Karpas-422 (cell line): ENCODE measurements around the gene RUNX2. TPM values are rescaled to one million over a fixed set of nuclear protein-coding genes. Genes with fewer than 3 reads are reported as not detected.

Experiments
- DNase-seq: peaks from one replicate; pipeline ENCODE4 v3.0.0-alpha.2; 2015
- H2AFZ ChIP-seq: fragments of 200-600 bp; sonication (generic); 2 replicates; pipeline ENCODE4 v1.6.1; 2014; ENCODE audit warnings: antibody characterized with exemption, low read length, mixed read lengths
- H3K27ac ChIP-seq: fragments of 200-600 bp; sonication (generic); 2 replicates; pipeline ENCODE4 v1.5.1; 2014; ENCODE audit warnings: mild to moderate bottlenecking, low read length, moderate library complexity
- H3K27me3 ChIP-seq: fragments of 200-600 bp; sonication (generic); 2 replicates; pipeline ENCODE4 v1.6.1; 2014; ENCODE audit warnings: low read length, mixed read lengths
- H3K36me3 ChIP-seq: fragments of 200-600 bp; sonication (generic); 2 replicates; pipeline ENCODE4 v1.6.1; 2014; ENCODE audit warnings: low read length, mixed read lengths; ENCODE audit not compliant: insufficient read depth
- H3K4me1 ChIP-seq: fragments of 200-600 bp; sonication (generic); 2 replicates; pipeline ENCODE4 v1.6.1; 2014; ENCODE audit warnings: mild to moderate bottlenecking, low read length, mixed read lengths
- H3K4me2 ChIP-seq: fragments of 200-600 bp; sonication (generic); 2 replicates; pipeline ENCODE4 v1.6.1; 2014; ENCODE audit warnings: low read length, low read depth, mild to moderate bottlenecking; ENCODE audit not compliant: poor library complexity, severe bottlenecking
- H3K4me3 ChIP-seq: fragments of 200-600 bp; sonication (generic); 2 replicates; pipeline ENCODE4 v1.5.1; 2014; ENCODE audit warnings: mild to moderate bottlenecking, antibody characterized with exemption, low read length, mixed read lengths
- H3K79me2 ChIP-seq: fragments of 200-600 bp; sonication (generic); 2 replicates; pipeline ENCODE4 v1.6.1; 2014; ENCODE audit warnings: mild to moderate bottlenecking, low read length, mixed read lengths
- H3K9ac ChIP-seq: fragments of 200-600 bp; sonication (generic); 2 replicates; pipeline ENCODE4 v1.6.0; 2014; ENCODE audit warnings: low read length
- H3K9me2 ChIP-seq: fragments of 200-600 bp; sonication (generic), shearing (Covaris generic); replicated peaks from 2 replicates; pipeline ENCODE4 v1.6.0; 2014; ENCODE audit warnings: mild to moderate bottlenecking, low read length, moderate library complexity; ENCODE audit not compliant: insufficient read depth
- H3K9me3 ChIP-seq: fragments of 300-700, 200-600 bp; sonication (generic); 2 replicates; pipeline ENCODE4 v1.6.1; 2014; ENCODE audit warnings: low read length, mixed read lengths
- H4K20me1 ChIP-seq: fragments of 200-600 bp; sonication (generic); 2 replicates; pipeline ENCODE4 v1.6.1; 2014; ENCODE audit warnings: mild to moderate bottlenecking, antibody characterized with exemption, low read length, low read depth; ENCODE audit not compliant: insufficient read depth
- total RNA-seq: library from RNA; depleted of rRNA; stranded (reverse); fragments of >200 nt; shearing (Covaris generic); gene quantifications from 2 replicates; pipeline ENCODE4 v1.2.3, GENCODE V29; 2014; ENCODE audit warnings: low replicate concordance

RUNX2 gene
- total RNA-seq, 1 experiment from 2014 or later, result 0.19 TPM

DNA sequence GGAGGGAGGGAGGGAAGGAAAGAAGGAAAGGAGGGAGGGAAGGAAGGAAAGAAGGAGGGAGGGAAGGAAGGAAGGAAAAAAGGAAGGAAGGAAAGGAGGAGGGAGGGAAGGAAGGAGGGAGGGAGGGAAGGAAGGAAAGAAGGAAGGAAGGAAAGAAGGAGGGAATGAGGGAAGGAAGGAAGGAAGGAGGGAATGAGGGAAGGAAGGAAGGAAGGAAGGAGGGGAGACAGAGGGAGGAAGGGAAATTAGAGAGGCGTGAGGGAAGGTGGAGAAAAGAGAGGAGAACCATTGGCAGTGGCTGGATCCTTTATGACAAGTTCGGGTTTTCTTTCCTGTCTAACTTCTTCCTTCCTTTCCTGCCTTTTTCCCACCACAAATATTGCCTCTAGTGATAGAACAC, 71.9 kb downstream of the RUNX2 start:
- H3K4me2 ChIP-seq, result no peak overlapping the region
- no peaks in the 10 kb centered on the region for H3K79me2 ChIP-seq
- no peak overlapping the region for H2AFZ ChIP-seq
- H3K36me3 ChIP-seq, result no peaks in the 10 kb centered on the region
- H3K27me3 ChIP-seq, result no peaks in the 10 kb centered on the region
- H3K9me3 ChIP-seq, result no peaks in the 10 kb centered on the region
- no peaks in the 10 kb centered on the region for H4K20me1 ChIP-seq
- H3K9ac ChIP-seq, result no peak overlapping the region
- DNase-seq, result no peak
- no peak overlapping the region for H3K27ac ChIP-seq
- H3K4me3 ChIP-seq, result no peak overlapping the region
- no peaks in the 10 kb centered on the region for H3K9me2 ChIP-seq
- H3K4me1 ChIP-seq, result no peaks in the 10 kb centered on the region

DNA sequence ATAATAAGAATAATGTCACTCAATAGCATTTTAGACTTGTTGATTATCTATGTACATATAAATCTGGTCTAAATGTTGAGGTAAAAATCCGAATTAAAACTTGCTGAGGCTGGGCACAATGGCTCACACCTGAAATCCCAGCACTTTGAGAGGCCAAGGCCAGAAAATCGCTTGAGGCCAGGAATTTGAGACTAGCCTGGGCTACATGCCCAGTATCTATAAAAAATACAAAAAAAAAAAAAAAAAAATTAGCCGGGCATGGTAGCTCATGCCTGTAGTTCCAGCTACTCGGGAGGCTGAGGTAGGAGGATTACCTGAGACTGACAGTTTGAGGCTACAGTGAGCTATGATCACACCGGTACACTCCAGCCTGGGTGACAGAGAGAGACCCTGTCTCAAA, 83.8 kb downstream of the RUNX2 start:
- Histone ChIP-seq H3K27ac (no peak overlapping the region), H3K4me1 (peaks cover 13% of the 10 kb centered on the region), H3K4me2 (no peak overlapping the region), H3K79me2 (no peaks in the 10 kb centered on the region), H4K20me1 (no peaks in the 10 kb centered on the region), H2AFZ (no peak overlapping the region), H3K4me3 (no peak overlapping the region), H3K27me3 (no peaks in the 10 kb centered on the region; the same call in 1 of the 2 replicates), H3K9me2 (no peaks in the 10 kb centered on the region), H3K9ac (no peak overlapping the region), H3K9me3 (no peaks in the 10 kb centered on the region), H3K36me3 (no peaks in the 10 kb centered on the region)
- no peak for DNase-seq

DNA sequence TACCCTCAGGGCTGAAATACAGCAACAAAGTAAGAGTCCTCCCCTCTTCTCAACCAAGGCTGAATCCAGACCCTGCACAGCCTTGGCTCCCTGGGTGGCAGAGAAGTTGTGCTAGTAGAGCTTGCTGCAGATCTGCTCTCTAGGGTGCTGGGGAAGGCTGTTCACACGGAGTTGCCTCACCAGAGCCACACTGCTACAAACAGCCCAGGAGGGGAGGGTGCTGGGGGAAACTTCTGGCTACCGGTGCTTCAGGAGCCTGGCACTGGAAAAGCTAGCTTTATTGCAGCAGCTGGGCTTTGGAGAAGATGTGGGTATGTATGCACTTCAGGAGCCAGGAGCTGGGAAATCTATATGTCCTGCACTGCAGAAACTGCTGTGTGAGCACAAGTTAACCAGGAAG, 87.2 kb downstream of the RUNX2 start:
- Histone ChIP-seq H3K4me3 (no peak overlapping the region), H3K9me2 (no peaks in the 10 kb centered on the region), H3K36me3 (no peaks in the 10 kb centered on the region), H3K79me2 (no peaks in the 10 kb centered on the region), H3K4me1 (peaks cover 13% of the 10 kb centered on the region), H3K9me3 (no peaks in the 10 kb centered on the region), H3K27me3 (no peaks in the 10 kb centered on the region; the same call in 1 of the 2 replicates), H2AFZ (no peak overlapping the region), H3K9ac (no peak overlapping the region), H4K20me1 (no peaks in the 10 kb centered on the region), H3K4me2 (no peak overlapping the region), H3K27ac (no peak overlapping the region)
- no peak for DNase-seq

DNA sequence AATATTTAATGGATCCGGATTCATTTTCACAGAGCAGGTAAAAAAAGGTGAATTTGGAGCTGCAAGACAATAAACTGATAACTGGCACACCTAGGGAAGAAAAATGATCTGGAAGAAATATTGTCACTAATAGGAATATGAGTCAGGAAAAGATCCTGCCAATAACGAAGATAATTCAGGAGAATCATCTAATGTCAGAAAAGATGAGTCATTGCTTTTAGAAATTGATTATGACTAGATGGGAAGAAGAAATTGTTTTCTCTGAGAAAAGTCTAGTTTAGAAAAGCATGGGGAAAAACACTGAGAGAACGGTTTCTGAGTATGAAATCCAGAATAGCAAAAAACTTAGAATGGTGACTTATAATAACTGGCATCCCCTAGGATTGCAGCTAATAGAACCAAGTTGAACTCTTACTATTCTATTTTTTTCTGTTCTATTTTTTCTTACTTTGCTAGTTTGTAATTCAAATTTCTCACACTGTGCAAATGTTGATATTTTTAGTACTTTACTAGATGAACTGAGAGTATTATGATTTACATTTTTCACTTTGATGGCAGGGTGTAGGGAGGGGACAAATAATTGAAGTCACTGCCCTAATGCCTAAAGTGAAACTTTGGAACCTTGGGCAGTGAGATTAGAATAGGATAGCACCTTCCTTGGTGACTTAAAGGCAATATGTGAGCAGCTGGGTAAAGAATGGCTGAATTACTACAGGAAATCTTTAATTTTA, 87.8 kb downstream of the RUNX2 start:
- Histone ChIP-seq H3K9me3 (no peaks in the 10 kb centered on the region), H3K4me3 (no peak overlapping the region), H3K4me2 (peak overlapping the region; percentile 41), H3K79me2 (no peaks in the 10 kb centered on the region), H3K4me1 (peaks cover 13% of the 10 kb centered on the region), H2AFZ (no peak overlapping the region), H4K20me1 (no peaks in the 10 kb centered on the region), H3K27ac (no peak overlapping the region), H3K27me3 (no peaks in the 10 kb centered on the region; the same call in 1 of the 2 replicates), H3K9ac (no peak overlapping the region), H3K36me3 (no peaks in the 10 kb centered on the region), H3K9me2 (no peaks in the 10 kb centered on the region)
- DNase-seq, result no peak

DNA sequence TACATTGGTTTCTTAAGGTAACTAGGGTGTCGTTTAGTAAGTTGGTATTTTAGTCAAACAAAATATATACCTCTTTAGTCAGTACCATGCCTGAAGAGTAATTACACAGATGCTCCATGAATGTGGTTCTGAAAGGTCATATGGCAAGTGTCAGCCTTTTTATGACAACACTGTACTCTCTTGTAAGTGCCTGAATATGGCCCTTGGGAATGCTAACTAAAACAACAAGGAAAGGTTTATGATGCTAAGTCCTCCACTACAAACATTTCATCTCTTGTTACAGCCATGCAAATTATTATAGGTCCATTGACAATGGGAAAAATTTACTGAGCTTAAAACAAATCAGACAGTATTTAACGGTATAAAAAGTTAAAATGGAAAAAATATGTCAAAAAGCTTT, 88.6 kb downstream of the RUNX2 start:
- Histone ChIP-seq H3K4me3 (no peak overlapping the region), H3K4me1 (peaks cover 13% of the 10 kb centered on the region), H3K9ac (no peak overlapping the region), H3K27me3 (no peaks in the 10 kb centered on the region; the same call in 1 of the 2 replicates), H3K9me3 (no peaks in the 10 kb centered on the region), H3K27ac (no peak overlapping the region), H3K9me2 (no peaks in the 10 kb centered on the region), H3K4me2 (no peak overlapping the region), H3K36me3 (no peaks in the 10 kb centered on the region), H3K79me2 (no peaks in the 10 kb centered on the region), H2AFZ (no peak overlapping the region), H4K20me1 (no peaks in the 10 kb centered on the region)
- no peak for DNase-seq

DNA sequence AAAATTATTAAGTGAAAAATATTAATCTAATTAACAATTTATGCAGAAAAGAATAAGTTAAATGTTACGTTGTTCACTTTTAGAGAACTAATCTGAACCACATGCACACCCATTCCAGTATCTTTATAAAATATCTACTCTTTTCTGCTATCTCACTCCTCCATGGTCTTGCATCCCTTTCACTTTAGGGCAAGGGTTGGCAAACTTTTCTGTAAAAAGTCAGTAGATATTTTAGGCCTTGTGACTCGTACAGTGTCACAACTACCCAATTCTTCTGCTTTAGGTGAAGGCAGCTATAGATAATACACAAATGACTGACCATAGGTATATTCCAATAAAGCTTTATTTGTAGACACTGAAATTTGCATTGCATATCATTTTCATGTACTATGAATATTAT, 89.3 kb downstream of the RUNX2 start:
- H4K20me1 ChIP-seq, result no peaks in the 10 kb centered on the region
- H3K27me3 ChIP-seq, result no peaks in the 10 kb centered on the region; the same call in 1 of the 2 replicates
- no peak overlapping the region for H3K27ac ChIP-seq

DNA sequence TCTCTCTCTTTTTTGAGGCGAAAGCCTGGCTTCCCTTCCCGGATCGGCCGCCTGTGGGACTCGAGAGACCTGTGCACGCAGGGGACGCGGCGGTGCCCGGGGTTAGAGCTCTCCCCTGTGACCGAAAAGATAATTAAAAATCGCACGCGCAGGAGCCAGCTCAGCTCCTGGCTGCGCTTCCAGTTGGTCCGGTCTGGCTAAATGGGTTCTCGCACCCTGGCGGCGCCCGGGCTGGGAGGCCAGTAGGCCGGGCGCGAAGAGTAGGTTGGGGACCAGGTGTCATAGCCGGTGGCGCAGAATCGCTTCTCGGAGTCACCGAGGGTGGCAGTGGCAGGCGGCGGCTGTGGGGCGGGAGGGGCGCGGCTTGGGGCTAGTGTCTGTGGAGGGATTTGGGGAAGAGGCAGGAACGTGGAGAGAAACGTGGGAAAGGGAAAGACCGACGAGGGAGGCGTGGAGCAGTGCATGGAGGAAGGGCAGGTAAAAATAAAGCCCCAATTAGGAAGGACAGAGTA, 91.5 kb downstream of the RUNX2 start:
- no peak overlapping the region for H3K4me3 ChIP-seq
- no peaks in the 10 kb centered on the region for H3K27me3 ChIP-seq
- no peaks in the 10 kb centered on the region for H3K36me3 ChIP-seq
- no peak overlapping the region for H3K9ac ChIP-seq
- no peak overlapping the region for H2AFZ ChIP-seq
- H3K4me1 ChIP-seq, result peaks cover 13% of the 10 kb centered on the region
- no peak overlapping the region for H3K27ac ChIP-seq
- H3K9me2 ChIP-seq, result no peaks in the 10 kb centered on the region
- H3K79me2 ChIP-seq, result no peaks in the 10 kb centered on the region
- no peak overlapping the region for H3K4me2 ChIP-seq
- H3K9me3 ChIP-seq, result no peaks in the 10 kb centered on the region
- DNase-seq, result no peak
- no peaks in the 10 kb centered on the region for H4K20me1 ChIP-seq

More for the DNA sequence above, 89.3 kb downstream of the RUNX2 start:
- no peaks in the 10 kb centered on the region for H3K36me3 ChIP-seq
- no peak overlapping the region for H3K4me2 ChIP-seq
- no peak overlapping the region for H2AFZ ChIP-seq
- no peak overlapping the region for H3K9ac ChIP-seq
- H3K9me2 ChIP-seq, result no peaks in the 10 kb centered on the region
- peaks cover 13% of the 10 kb centered on the region for H3K4me1 ChIP-seq
- no peaks in the 10 kb centered on the region for H3K9me3 ChIP-seq
- DNase-seq, result no peak
- H3K79me2 ChIP-seq, result no peaks in the 10 kb centered on the region
- no peak overlapping the region for H3K4me3 ChIP-seq

DNA sequence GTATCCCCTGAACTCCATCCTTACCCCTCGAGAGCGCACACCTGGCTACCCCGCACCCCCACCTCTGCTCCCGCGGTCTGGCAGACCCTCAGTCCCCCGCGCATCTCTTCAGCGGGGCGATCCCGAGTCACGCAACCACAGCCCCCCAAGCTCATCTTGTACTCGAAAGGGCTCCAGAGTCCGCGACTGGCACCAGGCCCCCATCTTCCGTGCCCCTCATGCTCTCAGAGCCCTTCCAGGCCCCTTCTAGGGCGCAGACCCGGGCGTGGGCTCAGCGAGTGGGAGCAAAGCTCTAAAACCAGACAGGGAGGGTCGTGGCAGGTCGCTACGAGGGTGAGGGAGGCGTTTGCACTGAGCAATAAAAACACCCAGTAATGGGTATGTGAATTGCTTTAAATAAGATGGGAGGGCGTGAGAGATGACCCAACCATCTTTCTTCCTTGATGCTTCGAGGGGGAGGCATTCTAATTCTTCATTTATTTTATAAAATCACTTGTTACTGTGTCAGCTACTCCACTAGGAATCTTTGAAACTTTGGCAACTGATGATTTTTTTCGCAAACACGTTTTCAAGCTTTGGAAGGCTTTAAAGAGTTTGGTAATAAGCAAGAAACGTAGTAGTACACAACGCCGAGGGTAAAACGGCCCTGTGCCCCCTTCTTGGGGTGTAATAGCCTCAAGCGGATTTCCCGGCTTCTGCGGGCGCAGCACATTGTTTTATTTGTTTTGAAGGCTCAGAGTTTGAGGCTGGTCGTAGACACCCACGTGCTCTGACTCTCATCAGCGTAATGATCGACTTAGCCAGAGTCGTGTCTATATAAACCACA, 92.2 kb downstream of the RUNX2 start:
- Histone ChIP-seq H3K9ac (no peak overlapping the region), H3K9me3 (no peaks in the 10 kb centered on the region), H2AFZ (no peak overlapping the region), H3K4me2 (no peak overlapping the region), H4K20me1 (no peaks in the 10 kb centered on the region), H3K4me1 (peaks cover 13% of the 10 kb centered on the region), H3K79me2 (no peaks in the 10 kb centered on the region), H3K27ac (no peak overlapping the region), H3K36me3 (no peaks in the 10 kb centered on the region), H3K27me3 (no peaks in the 10 kb centered on the region), H3K9me2 (no peaks in the 10 kb centered on the region), H3K4me3 (no peak overlapping the region)
- no peak for DNase-seq
